Mesendoderm (in vitro differentiated cells): ENCODE measurements around the gene ADARB1.

Experiments
- DNase-seq: peaks from one replicate; pipeline ENCODE4 v3.0.0; 2013
- H2AK5ac ChIP-seq: 2 replicates; pipeline ENCODE4 v1.6.1; 2013; ENCODE audit warnings: low read length, inconsistent platforms
- H2BK120ac ChIP-seq: 2 replicates; pipeline ENCODE4 v1.6.1; 2013; ENCODE audit warnings: low read depth, mild to moderate bottlenecking, low read length, moderate library complexity, mixed read lengths
- H2BK15ac ChIP-seq: replicated peaks from 2 replicates; pipeline ENCODE4 v1.6.1; 2013; ENCODE audit warnings: low read depth, mild to moderate bottlenecking, moderate library complexity
- H2BK5ac ChIP-seq: 2 replicates; pipeline ENCODE4 v1.6.1; 2013; ENCODE audit warnings: low read length, inconsistent platforms
- H3K18ac ChIP-seq: 2 replicates; pipeline ENCODE4 v1.6.1; 2013; ENCODE audit warnings: mild to moderate bottlenecking, low read length, mixed read lengths
- H3K23ac ChIP-seq: one replicate; pipeline ENCODE4 v1.6.1; 2013; ENCODE audit warnings: low read length
- H3K27ac ChIP-seq: 2 replicates; pipeline ENCODE4 v1.5.1; 2013; ENCODE audit warnings: low read depth, mild to moderate bottlenecking, inconsistent platforms, low read length, moderate library complexity
- H3K27me3 ChIP-seq: 2 replicates; pipeline ENCODE4 v1.6.1; 2013; ENCODE audit warnings: low read length, control low read depth, mild to moderate bottlenecking, inconsistent platforms; ENCODE audit not compliant: insufficient read depth, poor library complexity
- H3K36me3 ChIP-seq: 2 replicates; pipeline ENCODE4 v1.6.1; 2013; ENCODE audit warnings: low read length, inconsistent platforms; ENCODE audit not compliant: control insufficient read depth, insufficient read depth
- H3K4ac ChIP-seq: one replicate; pipeline ENCODE4 v1.6.1; 2013; ENCODE audit warnings: low read depth, mild to moderate bottlenecking, low read length, moderate library complexity
- H3K4me1 ChIP-seq: 2 replicates; pipeline ENCODE4 v1.6.1; 2013; ENCODE audit warnings: low read depth, low read length, inconsistent platforms; ENCODE audit not compliant: control insufficient read depth
- H3K4me2 ChIP-seq: 2 replicates; pipeline ENCODE4 v1.6.1; 2013; ENCODE audit warnings: low read length
- H3K4me3 ChIP-seq: 2 replicates; pipeline ENCODE4 v1.5.1; 2013; ENCODE audit warnings: mild to moderate bottlenecking, low read length
- H3K56ac ChIP-seq: one replicate; pipeline ENCODE4 v1.6.1; 2013; ENCODE audit warnings: low read length
- H3K79me1 ChIP-seq: 2 replicates; pipeline ENCODE4 v1.6.1; 2013; ENCODE audit warnings: low read length, inconsistent platforms
- H3K79me2 ChIP-seq: 2 replicates; pipeline ENCODE4 v1.6.1; 2013; ENCODE audit warnings: mild to moderate bottlenecking, low read length; ENCODE audit not compliant: control insufficient read depth, insufficient read depth
- H3K9ac ChIP-seq: 2 replicates; pipeline ENCODE4 v1.6.1; 2013; ENCODE audit warnings: low read length, inconsistent platforms
- H4K5ac ChIP-seq: one replicate; pipeline ENCODE4 v1.6.1; 2013; ENCODE audit warnings: low read length
- H4K8ac ChIP-seq: one replicate; pipeline ENCODE4 v1.6.1; 2013; ENCODE audit warnings: low read depth, mild to moderate bottlenecking, control low read depth, low read length, moderate library complexity
- WGBS: extraction: QIAGEN DNeasy Blood & Tissue Kit; methylation state at CpG from one replicate; pipeline ENCODE4 v1.1.7; 2013; ENCODE audit warnings: low lambda C conversion rate, missing lambda C conversion rate; ENCODE audit not compliant: insufficient coverage; ENCODE audit errors: extremely low coverage; 5-methylcytosine and 5-hydroxymethylcytosine counted together

ADARB1 gene

DNA sequence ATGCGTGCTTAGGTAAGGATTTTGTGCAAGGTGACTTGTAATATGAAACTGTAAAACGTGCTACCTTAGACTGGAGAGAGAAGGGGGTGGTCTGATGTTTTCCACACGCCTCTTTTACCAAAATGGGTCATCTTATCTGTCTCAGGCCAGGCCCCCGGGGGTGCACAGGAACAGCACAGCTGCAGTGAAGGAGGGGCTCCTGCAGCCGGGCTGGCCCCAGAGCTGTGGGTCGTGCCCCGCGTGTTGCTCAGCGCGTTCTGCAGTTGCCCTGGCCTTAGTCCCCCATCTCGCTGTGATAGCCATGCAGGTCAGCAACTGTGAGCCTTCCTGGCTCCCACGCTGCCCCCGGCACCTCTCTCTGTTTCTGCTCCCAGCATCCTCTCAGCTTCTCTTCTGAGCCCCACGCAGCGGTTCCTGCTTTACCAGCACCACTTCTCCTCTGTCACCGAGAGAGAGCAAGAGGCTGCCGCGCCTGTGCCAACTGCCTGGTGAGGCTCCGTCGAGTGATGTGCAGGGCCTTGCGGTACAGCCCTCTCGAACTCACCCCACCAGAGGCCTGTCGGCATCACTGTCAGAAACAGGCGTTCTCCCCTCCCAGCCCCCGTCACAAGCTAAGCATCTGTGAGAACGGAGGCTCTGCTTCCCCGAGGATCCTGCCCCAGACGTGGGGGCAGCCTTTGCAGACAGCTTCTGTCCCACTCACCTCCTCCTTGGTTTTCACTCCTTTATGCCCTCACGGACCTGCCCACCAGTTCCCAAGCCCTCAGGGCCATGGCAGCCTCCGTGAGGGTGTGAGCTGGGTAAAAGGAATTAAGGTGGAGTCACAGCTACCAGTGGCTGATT lies 73.3 kb downstream of the ADARB1 start:
- no peaks in the 10 kb centered on the region for H3K79me1 ChIP-seq
- H4K8ac ChIP-seq, result no peak overlapping the region
- H2BK5ac ChIP-seq, result no peak overlapping the region
- no peak overlapping the region for H2BK15ac ChIP-seq
- no peak overlapping the region for H4K5ac ChIP-seq
- H3K4me1 ChIP-seq, result no peaks in the 10 kb centered on the region
- H3K23ac ChIP-seq, result no peak overlapping the region
- no peak overlapping the region for H3K4me2 ChIP-seq
- no peak overlapping the region for H2BK120ac ChIP-seq
- H3K79me2 ChIP-seq, result no peaks in the 10 kb centered on the region
- no peak overlapping the region for H3K27ac ChIP-seq
- no peak overlapping the region for H3K4ac ChIP-seq
- WGBS, result no CpG with 5 or more reads among the region's 30 CpGs
- no peaks in the 10 kb centered on the region for H3K36me3 ChIP-seq
- H3K4me3 ChIP-seq, result no peak overlapping the region
- no peak overlapping the region for H3K9ac ChIP-seq
- no peak overlapping the region for H3K18ac ChIP-seq
- no peak for DNase-seq
- H3K56ac ChIP-seq, result no peak overlapping the region
- no peak overlapping the region for H2AK5ac ChIP-seq
- no peaks in the 10 kb centered on the region for H3K27me3 ChIP-seq

DNA sequence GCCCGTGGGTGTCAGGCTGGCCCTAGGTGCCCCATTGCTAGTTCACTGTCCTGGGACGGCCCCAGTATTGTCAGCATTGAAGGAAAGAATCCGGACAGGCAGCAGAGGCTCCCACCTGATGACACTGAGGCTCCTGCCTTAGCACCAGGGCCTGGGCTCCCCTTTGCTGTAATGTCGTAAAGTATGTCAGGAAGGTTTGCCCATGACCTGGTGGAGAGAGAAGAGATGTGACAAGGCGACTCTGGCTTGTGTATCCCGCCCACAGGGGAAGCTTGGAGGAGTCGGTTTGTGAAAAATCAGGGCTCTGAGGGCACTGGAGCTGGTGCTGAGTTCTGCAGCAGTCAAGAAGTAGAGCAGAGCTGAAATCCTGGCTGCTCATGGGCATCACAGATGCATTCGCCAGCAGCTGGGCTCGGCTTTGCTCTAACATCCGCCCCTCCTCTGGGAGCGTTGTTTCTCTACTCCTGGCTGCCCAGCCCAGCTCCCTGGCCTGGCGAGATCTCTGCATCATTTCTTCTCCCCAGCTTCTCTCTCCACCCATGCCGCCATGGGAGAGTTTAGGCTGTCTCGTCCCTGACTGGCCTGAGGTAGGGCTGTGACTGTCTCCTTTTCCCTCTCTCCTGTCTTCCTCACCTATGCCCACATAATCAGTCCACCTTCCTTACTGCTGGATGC lies 74.1 kb downstream of the ADARB1 start:
- H3K4me3 ChIP-seq, result no peak overlapping the region
- H3K4ac ChIP-seq, result no peak overlapping the region
- no peak overlapping the region for H3K56ac ChIP-seq
- H3K4me1 ChIP-seq, result no peaks in the 10 kb centered on the region
- H3K9ac ChIP-seq, result no peak overlapping the region
- H2AK5ac ChIP-seq, result no peak overlapping the region
- H2BK15ac ChIP-seq, result no peak overlapping the region
- no peak overlapping the region for H4K5ac ChIP-seq
- H3K79me1 ChIP-seq, result no peaks in the 10 kb centered on the region
- no peaks in the 10 kb centered on the region for H3K79me2 ChIP-seq
- no peak overlapping the region for H3K23ac ChIP-seq
- H3K18ac ChIP-seq, result no peak overlapping the region
- H3K4me2 ChIP-seq, result no peak overlapping the region
- DNase-seq, result no peak
- no CpG with 5 or more reads among the region's 14 CpGs for WGBS
- no peak overlapping the region for H2BK120ac ChIP-seq
- no peaks in the 10 kb centered on the region for H3K27me3 ChIP-seq
- no peak overlapping the region for H2BK5ac ChIP-seq
- H4K8ac ChIP-seq, result no peak overlapping the region
- H3K27ac ChIP-seq, result no peak overlapping the region
- no peaks in the 10 kb centered on the region for H3K36me3 ChIP-seq

DNA sequence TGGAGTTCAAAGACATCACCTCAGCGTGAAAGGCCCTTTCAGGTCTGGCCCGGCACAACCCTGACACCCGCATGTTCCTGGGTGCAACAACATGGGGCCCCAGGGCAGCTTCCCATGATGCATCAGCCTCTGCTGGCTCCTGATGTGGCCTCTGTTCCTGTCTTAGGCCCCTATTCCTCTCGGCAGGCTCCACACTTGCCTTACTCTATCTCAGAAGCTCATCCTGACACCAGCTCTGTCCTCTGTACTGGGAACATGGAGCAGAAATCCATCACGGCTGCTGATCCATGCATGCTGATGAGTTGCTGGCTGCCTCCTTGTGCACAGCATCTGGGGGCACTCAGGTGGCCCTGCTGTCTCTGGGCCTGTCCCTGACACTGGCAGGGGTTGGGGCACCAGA lies 74.6 kb downstream of the ADARB1 start:
- Histone ChIP-seq H4K8ac (no peak overlapping the region), H3K23ac (no peak overlapping the region), H3K79me1 (no peaks in the 10 kb centered on the region), H3K18ac (no peak overlapping the region), H2BK5ac (no peak overlapping the region), H3K27me3 (no peaks in the 10 kb centered on the region), H3K36me3 (no peaks in the 10 kb centered on the region), H3K4ac (no peak overlapping the region), H4K5ac (no peak overlapping the region), H3K9ac (no peak overlapping the region), H2BK15ac (no peak overlapping the region), H3K27ac (no peak overlapping the region), H3K4me3 (no peak overlapping the region), H3K4me2 (no peak overlapping the region), H2BK120ac (no peak overlapping the region), H3K56ac (no peak overlapping the region), H3K4me1 (no peaks in the 10 kb centered on the region), H3K79me2 (no peaks in the 10 kb centered on the region), H2AK5ac (no peak overlapping the region)
- DNase-seq, result no peak
- WGBS, result no CpG with 5 or more reads among the region's 5 CpGs

DNA sequence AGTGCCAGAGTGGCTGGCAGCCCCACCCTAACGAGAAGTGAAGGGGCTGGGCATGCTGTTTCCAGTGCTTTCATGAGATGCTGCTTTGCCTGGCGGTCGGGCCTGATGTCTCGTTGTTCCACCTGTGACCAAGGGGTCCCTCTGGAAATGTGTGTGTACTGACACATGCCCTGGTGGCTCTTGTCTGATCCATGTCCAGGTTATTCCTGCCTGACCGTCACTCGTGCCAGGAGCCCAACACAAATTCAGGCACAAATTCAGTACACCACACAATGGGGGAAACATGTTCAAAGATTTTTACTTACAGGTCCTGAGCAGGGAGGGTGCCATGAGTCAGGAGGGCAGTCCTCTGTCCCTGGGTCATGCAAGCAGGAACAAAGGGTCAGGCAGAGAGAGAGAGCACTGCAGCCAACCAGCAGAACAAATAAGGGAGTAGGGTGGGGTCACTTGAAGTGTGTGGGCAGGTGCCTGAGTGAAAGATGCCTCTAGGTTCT lies 76.3 kb downstream of the ADARB1 start:
- Histone ChIP-seq H3K23ac (no peak overlapping the region), H2BK120ac (no peak overlapping the region), H3K79me2 (no peaks in the 10 kb centered on the region), H3K4me1 (no peaks in the 10 kb centered on the region), H4K5ac (no peak overlapping the region), H3K4me3 (no peak overlapping the region), H3K4me2 (no peak overlapping the region), H3K18ac (no peak overlapping the region), H3K79me1 (no peaks in the 10 kb centered on the region), H3K56ac (no peak overlapping the region), H3K27me3 (no peaks in the 10 kb centered on the region), H2AK5ac (no peak overlapping the region), H3K9ac (no peak overlapping the region), H3K36me3 (no peaks in the 10 kb centered on the region), H4K8ac (no peak overlapping the region), H3K27ac (no peak overlapping the region), H3K4ac (no peak overlapping the region), H2BK5ac (no peak overlapping the region), H2BK15ac (no peak overlapping the region)
- DNase-seq, result no peak
- WGBS, result no CpG with 5 or more reads among the region's 6 CpGs

DNA sequence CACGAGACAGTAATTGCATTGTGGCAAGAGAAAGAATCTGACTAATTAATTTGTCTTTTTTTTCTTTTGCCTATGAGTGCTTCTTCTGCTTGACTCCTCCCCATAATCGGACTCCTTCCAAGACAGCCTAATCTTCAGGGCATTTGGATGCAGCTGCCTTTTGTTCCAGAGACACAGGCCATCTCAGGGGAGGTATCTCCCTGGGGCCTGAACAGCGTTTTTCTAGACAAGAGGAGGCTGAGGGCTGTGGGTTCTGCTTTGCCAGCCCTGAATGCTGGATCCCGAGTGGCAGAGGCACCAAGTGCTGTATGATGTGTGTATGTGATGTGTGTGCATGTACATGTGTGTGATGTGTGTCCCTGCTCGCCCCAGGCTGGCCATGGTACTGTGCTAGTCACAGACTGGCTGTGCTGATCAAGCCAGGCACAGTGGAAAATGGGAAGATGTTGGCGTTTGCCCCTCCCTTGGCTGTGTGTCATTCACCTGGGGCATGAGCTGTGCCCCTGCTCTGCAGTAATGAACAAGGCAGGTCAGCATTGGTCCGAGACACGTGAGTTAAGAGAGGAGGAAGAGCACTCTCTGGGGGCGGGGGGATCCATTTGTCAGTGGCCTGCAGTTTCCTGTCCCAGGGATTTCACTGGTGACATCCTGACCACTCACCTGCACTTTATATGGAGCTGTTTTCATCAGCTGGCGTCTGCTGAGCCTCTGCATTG lies 77.2 kb downstream of the ADARB1 start:
- Histone ChIP-seq H2BK5ac (no peak overlapping the region), H3K27me3 (no peaks in the 10 kb centered on the region), H3K4me3 (no peak overlapping the region), H4K8ac (no peak overlapping the region), H3K79me2 (no peaks in the 10 kb centered on the region), H3K9ac (no peak overlapping the region), H3K36me3 (no peaks in the 10 kb centered on the region), H3K56ac (no peak overlapping the region), H3K23ac (no peak overlapping the region), H3K18ac (no peak overlapping the region), H4K5ac (no peak overlapping the region), H3K79me1 (no peaks in the 10 kb centered on the region), H3K27ac (no peak overlapping the region), H2BK120ac (no peak overlapping the region), H3K4me1 (no peaks in the 10 kb centered on the region), H3K4ac (no peak overlapping the region), H2AK5ac (no peak overlapping the region), H2BK15ac (no peak overlapping the region), H3K4me2 (no peak overlapping the region)
- WGBS, result no CpG with 5 or more reads among the region's 10 CpGs
- DNase-seq, result no peak
